Measurements from ENCODE around the gene ZNF212. TPM values are rescaled to one million over a fixed set of nuclear protein-coding genes. Genes with fewer than 3 reads are reported as not detected.
"Not testable (repeated sequence)": the region's sequence is repeated elsewhere in the genome, so short reads cannot be mapped to it uniquely, and the experiment has no call there.

Gene ZNF212
- total RNA-seq, 1 donor from 2014 or later = 12.8 TPM

DNA sequence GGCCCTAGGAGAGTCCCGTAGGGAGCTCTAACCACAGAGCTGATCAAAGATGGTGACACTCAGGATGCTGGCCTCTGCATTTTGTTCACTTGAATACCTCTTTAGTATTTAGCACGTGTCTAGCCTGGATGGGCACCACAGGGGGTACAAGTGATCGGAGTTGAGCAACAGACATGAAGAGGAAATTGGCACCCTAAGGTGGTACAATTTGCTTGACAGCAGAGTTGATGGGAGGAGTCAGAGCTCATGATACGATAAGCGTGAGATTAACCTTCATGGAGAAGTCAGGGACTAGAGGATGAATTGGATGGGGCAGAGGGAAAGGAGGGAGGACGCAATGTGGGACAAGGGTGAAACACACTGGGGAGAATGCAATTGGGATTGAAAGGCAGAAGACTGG is 9.9 kb upstream of the ZNF212 start:
- H3K36me3 Mint-ChIP-seq (ENCODE audit: low read depth, unreplicated experiment) = peaks cover 15% of the 10 kb centered on the region
- no peak overlapping the region for H3K4me3 Mint-ChIP-seq (ENCODE audit: unreplicated experiment)
- no peak for DNase-seq (ENCODE audit: low spot score)
- H3K9me3 Mint-ChIP-seq (ENCODE audit: unreplicated experiment) = no peaks in the 10 kb centered on the region
- H3K4me1 Mint-ChIP-seq (ENCODE audit: unreplicated experiment) = peaks cover 4% of the 10 kb centered on the region
- H3K27ac Mint-ChIP-seq (ENCODE audit: unreplicated experiment) = no peak overlapping the region
- TF ChIP-seq, protein P1, sequence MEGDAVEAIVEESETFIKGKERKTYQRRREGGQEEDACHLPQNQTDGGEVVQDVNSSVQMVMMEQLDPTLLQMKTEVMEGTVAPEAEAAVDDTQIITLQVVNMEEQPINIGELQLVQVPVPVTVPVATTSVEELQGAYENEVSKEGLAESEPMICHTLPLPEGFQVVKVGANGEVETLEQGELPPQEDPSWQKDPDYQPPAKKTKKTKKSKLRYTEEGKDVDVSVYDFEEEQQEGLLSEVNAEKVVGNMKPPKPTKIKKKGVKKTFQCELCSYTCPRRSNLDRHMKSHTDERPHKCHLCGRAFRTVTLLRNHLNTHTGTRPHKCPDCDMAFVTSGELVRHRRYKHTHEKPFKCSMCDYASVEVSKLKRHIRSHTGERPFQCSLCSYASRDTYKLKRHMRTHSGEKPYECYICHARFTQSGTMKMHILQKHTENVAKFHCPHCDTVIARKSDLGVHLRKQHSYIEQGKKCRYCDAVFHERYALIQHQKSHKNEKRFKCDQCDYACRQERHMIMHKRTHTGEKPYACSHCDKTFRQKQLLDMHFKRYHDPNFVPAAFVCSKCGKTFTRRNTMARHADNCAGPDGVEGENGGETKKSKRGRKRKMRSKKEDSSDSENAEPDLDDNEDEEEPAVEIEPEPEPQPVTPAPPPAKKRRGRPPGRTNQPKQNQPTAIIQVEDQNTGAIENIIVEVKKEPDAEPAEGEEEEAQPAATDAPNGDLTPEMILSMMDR (IDR thresholded peaks at IDR 0.05; ENCODE audit: unreplicated experiment) = no peak
- H3K27me3 Mint-ChIP-seq (ENCODE audit: unreplicated experiment) = peaks cover 12% of the 10 kb centered on the region

DNA sequence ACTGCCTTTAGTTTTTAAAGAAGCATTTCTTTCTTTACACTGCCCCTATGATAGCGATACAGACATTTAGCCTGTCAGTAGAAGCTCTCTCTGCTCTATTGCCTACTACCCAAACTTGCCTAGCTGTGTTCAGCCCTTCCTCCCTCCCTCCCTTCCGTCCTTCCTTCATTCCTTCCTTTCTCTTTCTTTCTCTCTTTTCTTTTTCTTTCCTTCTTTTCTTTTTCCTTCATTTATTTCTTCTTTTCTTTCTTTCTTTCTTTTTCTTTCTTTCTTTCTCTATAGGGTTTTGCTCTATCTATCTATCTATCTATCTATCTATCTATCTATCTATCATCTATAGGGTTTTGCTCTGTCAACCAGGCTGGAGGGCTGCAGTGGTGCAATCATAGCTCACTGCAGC is 7.1 kb upstream of the ZNF212 start:
- Mint-ChIP-seq H3K27me3 (ENCODE audit: unreplicated experiment) (peaks cover 7% of the 10 kb centered on the region), H3K36me3 (ENCODE audit: low read depth, unreplicated experiment) (peaks cover 4% of the 10 kb centered on the region), H3K4me1 (ENCODE audit: unreplicated experiment) (peaks cover 4% of the 10 kb centered on the region), H3K4me3 (ENCODE audit: unreplicated experiment) (no peak overlapping the region), H3K9me3 (ENCODE audit: unreplicated experiment) (no peaks in the 10 kb centered on the region), H3K27ac (ENCODE audit: unreplicated experiment) (no peak overlapping the region)
- DNase-seq (ENCODE audit: low spot score) = no peak
- TF ChIP-seq, protein P1 (IDR thresholded peaks at IDR 0.05; ENCODE audit: unreplicated experiment) = no peak

DNA sequence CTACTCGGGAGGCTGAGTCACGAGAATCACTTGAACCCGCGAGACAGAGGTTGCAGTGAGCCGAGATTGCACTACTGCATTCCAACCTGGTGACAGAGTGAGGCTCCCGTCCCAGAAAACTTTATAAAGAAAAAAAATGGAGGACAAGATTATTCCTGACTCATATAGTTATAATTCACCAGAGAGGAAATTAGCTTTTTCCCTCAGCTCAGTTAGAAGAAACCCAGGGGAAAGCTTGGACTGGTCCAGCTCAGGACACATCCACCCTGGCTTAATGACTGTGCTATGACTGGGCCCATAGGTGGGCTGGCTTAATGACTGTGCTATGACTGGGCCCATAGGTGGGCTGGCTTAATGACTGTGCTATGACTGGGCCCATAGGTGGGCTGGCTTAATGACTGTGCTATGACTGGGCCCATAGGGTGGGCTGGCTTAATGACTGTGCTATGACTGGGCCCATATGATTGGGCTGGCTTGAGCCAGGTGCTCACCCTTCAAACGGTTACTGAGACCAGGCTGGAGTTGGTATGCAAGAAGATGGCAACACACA is 5.7 kb upstream of the ZNF212 start:
- DNase-seq (ENCODE audit: low spot score); H3K27ac Mint-ChIP-seq (ENCODE audit: unreplicated experiment); H3K4me3 Mint-ChIP-seq (ENCODE audit: unreplicated experiment); H3K4me1 Mint-ChIP-seq (ENCODE audit: unreplicated experiment); H3K36me3 Mint-ChIP-seq (ENCODE audit: low read depth, unreplicated experiment); H3K9me3 Mint-ChIP-seq (ENCODE audit: unreplicated experiment); H3K27me3 Mint-ChIP-seq (ENCODE audit: unreplicated experiment): not testable (repeated sequence)

DNA sequence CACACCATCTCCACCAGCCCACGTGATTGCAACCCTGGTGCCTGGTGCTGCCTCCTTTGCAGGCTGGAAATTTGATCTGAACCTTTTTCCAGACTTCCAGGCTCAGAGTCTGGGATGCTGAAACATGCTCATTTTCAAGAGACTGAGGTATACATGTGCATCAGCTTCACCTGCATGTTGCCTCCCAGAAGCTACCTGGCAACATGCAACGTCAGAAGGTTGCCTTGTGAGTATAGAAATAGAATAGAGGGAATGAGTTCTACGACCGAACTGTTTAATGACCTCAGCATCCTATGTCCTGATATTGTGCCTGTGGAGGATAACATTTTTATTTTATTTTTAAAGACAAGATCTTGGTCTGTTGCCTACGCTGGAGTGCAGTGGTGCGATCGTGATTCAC is 1.9 kb upstream of the ZNF212 start:
- TF ChIP-seq, protein P1 (IDR thresholded peaks at IDR 0.05; ENCODE audit: unreplicated experiment) = no peak
- peaks cover 1% of the 10 kb centered on the region for H3K27me3 Mint-ChIP-seq (ENCODE audit: unreplicated experiment)
- no peak for DNase-seq (ENCODE audit: low spot score)
- peaks cover 7% of the 10 kb centered on the region for H3K36me3 Mint-ChIP-seq (ENCODE audit: low read depth, unreplicated experiment)
- H3K27ac Mint-ChIP-seq (ENCODE audit: unreplicated experiment) = no peak overlapping the region
- no peaks in the 10 kb centered on the region for H3K9me3 Mint-ChIP-seq (ENCODE audit: unreplicated experiment)
- no peak overlapping the region for H3K4me3 Mint-ChIP-seq (ENCODE audit: unreplicated experiment)
- peaks cover 13% of the 10 kb centered on the region for H3K4me1 Mint-ChIP-seq (ENCODE audit: unreplicated experiment)

DNA sequence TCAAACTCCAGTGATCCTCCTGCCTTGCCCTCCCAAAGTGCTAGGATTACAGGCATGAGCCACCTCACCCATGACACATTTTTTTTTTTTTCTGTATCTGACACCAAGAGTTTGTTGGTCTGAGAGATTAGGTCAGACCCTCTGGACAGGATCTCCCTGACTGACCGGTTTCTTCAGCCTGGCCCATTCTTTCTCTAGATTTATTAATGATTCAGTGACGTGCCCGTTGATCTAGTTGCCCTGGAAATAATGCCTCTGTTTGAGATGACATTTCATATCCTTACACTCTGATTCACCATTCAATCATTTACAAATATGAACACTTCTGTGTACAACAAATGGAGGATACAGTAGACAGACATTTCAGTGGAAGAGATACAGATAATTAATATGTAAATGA is 1.4 kb upstream of the ZNF212 start:
- Mint-ChIP-seq H3K4me3 (ENCODE audit: unreplicated experiment) (peak overlapping the region; percentile 23), H3K27me3 (ENCODE audit: unreplicated experiment) (peaks cover 1% of the 10 kb centered on the region), H3K9me3 (ENCODE audit: unreplicated experiment) (no peaks in the 10 kb centered on the region), H3K4me1 (ENCODE audit: unreplicated experiment) (peaks cover 13% of the 10 kb centered on the region), H3K36me3 (ENCODE audit: low read depth, unreplicated experiment) (peaks cover 11% of the 10 kb centered on the region), H3K27ac (ENCODE audit: unreplicated experiment) (no peak overlapping the region)
- TF ChIP-seq, protein P1 (IDR thresholded peaks at IDR 0.05; ENCODE audit: unreplicated experiment) = no peak
- no peak for DNase-seq (ENCODE audit: low spot score)
